AG09309 (cell line): ENCODE measurements around the gene CD40.
"Not testable (repeated sequence)": the region's sequence is repeated elsewhere in the genome, so short reads cannot be mapped to it uniquely, and the experiment has no call there.

ENCODE experiments used
- DNase-seq: peaks from one replicate; pipeline ENCODE4 v3.0.0-alpha.2; 2010; ENCODE audit warnings: low read depth
- H3K4me3 ChIP-seq: 2 replicates; pipeline ENCODE4 v1.5.1; 2011; ENCODE audit warnings: mild to moderate bottlenecking, low read depth, low read length, moderate library complexity; ENCODE audit not compliant: control insufficient read depth
- TF ChIP-seq, protein P1 (sequence below): IDR thresholded peaks from 2 replicates; pipeline ENCODE4 v1.5.1; 2011; ENCODE audit warnings: mild to moderate bottlenecking, low read depth, low read length, inconsistent platforms; ENCODE audit not compliant: insufficient read depth, control insufficient read depth; ENCODE audit errors: missing control alignments

The CD40 gene

DNA sequence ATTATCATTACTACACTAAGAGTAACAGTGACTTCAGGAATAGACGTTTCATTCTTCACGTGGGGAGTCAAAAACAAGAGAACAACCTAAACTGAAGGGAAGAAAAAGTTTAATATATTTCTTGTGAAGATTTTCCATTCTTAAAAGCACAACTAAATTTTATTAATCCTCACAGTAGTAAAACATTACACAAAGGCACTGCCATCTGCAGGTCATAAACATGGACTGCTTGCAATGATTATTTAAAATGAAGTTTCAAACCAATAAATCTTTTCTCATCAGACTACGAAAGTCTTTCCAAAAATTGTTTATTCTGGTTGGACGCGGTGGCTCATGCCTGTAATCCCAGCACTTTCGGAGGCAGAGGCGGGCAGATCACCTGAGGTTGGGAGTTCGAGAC is 31.0 kb upstream of the CD40 start:
- no peak overlapping the region for H3K4me3 ChIP-seq
- no peak for DNase-seq
- TF ChIP-seq, protein P1, sequence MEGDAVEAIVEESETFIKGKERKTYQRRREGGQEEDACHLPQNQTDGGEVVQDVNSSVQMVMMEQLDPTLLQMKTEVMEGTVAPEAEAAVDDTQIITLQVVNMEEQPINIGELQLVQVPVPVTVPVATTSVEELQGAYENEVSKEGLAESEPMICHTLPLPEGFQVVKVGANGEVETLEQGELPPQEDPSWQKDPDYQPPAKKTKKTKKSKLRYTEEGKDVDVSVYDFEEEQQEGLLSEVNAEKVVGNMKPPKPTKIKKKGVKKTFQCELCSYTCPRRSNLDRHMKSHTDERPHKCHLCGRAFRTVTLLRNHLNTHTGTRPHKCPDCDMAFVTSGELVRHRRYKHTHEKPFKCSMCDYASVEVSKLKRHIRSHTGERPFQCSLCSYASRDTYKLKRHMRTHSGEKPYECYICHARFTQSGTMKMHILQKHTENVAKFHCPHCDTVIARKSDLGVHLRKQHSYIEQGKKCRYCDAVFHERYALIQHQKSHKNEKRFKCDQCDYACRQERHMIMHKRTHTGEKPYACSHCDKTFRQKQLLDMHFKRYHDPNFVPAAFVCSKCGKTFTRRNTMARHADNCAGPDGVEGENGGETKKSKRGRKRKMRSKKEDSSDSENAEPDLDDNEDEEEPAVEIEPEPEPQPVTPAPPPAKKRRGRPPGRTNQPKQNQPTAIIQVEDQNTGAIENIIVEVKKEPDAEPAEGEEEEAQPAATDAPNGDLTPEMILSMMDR = peak; percentile 44

GRCh38 chr20:46088409-46089166 is 29.5 kb upstream of the CD40 start:
- TF ChIP-seq, protein P1 = no peak
- peak overlapping the region; percentile 64 for H3K4me3 ChIP-seq
- no peak for DNase-seq

DNA sequence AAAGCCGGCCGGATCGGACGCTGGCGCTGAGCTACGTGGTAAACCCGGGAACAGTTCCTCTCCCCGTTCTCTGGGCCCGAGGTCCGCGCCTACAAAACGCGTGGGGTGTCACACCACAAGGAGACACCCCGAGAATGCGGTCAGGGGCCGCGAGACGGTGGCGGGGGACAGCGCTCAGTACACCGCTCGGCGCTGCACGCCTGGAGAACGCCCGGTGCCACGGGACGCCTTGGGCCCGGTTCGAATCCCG is 29.0 kb upstream of the CD40 start:
- peak overlapping the region; percentile 64 for H3K4me3 ChIP-seq
- no peak for DNase-seq
- TF ChIP-seq, protein P1 = no peak

- peak within 1 kb of the TSS; percentile 64 for H3K4me3 ChIP-seq
- DNase-seq = peak; percentile 87
- TF ChIP-seq, protein P1 = no peak
Measured at GRCh38 chr20:46089417-46090388, 28.4 kb upstream of the CD40 start, which contains the start of gene NCOA5. Gene NCOA5 (minus strand): TSS chr20:46089962. CDS start chr20:46079424, 10,538 bp downstream.

- DNase-seq, H3K4me3 ChIP-seq: not testable (repeated sequence)
Measured at GRCh38 chr20:46091622-46092535, 26.2 kb upstream of the CD40 start.

DNA sequence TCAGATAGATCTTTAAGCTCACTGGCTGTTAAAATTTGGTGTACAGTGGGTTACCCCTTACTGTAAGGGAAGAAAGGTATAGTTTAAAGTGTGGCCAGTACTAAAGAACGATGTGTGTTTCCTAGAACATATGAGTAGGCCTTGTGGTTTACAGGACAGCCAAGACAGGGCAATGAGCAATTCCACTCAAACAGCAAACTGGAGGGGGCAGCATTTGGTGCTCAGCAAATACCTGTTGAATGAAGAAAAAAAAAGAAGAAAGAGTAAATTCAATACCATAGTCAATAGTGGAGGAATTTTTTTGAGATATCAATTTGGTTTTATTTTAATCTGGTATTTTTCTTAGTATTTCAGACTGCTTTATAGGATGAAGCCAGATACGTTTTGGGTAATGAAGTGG is 24.6 kb upstream of the CD40 start:
- no peak overlapping the region for H3K4me3 ChIP-seq
- DNase-seq = no peak
- TF ChIP-seq, protein P1 = no peak
